Epithelial cell of esophagus (primary cell): ENCODE data around the gene WNT4.
"Not testable (repeated sequence)": the region's sequence is repeated elsewhere in the genome, so short reads cannot be mapped to it uniquely, and the experiment has no call there.

Experiments used
- DNase-seq: peaks from one replicate; pipeline ENCODE4 v3.0.0; 2010; ENCODE audit warnings: low read depth
- H3K4me3 ChIP-seq: 2 replicates; pipeline ENCODE4 v1.5.1; 2011; ENCODE audit warnings: mild to moderate bottlenecking, low read length, control low read depth
- TF ChIP-seq, protein P1 (sequence below): IDR thresholded peaks from 2 replicates; pipeline ENCODE4 v1.5.1; 2011; ENCODE audit warnings: low read depth, mild to moderate bottlenecking, low read length, control low read depth, inconsistent platforms; ENCODE audit not compliant: insufficient read depth; ENCODE audit errors: missing control alignments

WNT4 gene

DNA sequence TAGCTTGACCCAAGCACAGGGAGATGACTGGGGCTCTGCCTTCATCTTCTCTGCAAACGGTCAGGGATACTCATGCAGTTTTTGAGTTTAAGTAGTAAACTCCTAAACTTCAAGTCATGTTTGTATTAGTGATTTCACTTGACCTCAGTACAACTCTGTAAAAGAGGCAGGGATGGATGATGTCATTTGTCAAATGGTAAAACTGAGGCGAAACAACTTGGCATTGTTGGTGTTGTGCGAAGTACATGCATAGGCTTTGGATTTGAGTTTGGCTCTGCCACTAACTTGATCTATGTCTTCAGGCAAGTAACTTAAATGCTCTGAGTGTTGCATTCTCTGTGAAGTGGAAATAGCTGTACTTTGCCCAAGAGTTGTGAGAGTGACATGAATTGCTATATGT, 42.7 kb downstream of the WNT4 start:
- H3K4me3 ChIP-seq: no peak overlapping the region

DNA sequence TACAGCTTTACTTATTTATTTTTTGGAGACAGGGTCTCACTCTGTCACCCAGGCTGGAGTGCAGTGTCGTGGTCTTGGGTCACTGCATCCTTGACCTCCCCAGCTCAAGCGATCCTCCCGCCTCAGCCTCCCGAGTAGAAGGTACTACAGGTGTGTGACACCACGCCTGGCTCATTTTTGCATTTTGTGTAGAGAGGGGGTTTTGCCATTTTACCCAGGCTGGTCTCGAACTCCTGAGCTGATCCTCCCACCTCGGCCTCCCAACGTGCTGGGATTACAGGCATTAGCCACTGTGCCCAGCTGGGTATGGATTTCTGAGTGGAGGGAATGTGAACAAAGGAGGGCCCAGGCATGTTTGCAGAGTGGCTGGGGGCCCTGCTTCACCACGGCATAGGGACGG, 44.1 kb downstream of the WNT4 start:
- TF ChIP-seq, protein P1, sequence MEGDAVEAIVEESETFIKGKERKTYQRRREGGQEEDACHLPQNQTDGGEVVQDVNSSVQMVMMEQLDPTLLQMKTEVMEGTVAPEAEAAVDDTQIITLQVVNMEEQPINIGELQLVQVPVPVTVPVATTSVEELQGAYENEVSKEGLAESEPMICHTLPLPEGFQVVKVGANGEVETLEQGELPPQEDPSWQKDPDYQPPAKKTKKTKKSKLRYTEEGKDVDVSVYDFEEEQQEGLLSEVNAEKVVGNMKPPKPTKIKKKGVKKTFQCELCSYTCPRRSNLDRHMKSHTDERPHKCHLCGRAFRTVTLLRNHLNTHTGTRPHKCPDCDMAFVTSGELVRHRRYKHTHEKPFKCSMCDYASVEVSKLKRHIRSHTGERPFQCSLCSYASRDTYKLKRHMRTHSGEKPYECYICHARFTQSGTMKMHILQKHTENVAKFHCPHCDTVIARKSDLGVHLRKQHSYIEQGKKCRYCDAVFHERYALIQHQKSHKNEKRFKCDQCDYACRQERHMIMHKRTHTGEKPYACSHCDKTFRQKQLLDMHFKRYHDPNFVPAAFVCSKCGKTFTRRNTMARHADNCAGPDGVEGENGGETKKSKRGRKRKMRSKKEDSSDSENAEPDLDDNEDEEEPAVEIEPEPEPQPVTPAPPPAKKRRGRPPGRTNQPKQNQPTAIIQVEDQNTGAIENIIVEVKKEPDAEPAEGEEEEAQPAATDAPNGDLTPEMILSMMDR: no peak
- no peak for DNase-seq
- no peak overlapping the region for H3K4me3 ChIP-seq

More for the DNA sequence above, 42.7 kb downstream of the WNT4 start:
- TF ChIP-seq, protein P1: no peak
- DNase-seq: no peak

DNA sequence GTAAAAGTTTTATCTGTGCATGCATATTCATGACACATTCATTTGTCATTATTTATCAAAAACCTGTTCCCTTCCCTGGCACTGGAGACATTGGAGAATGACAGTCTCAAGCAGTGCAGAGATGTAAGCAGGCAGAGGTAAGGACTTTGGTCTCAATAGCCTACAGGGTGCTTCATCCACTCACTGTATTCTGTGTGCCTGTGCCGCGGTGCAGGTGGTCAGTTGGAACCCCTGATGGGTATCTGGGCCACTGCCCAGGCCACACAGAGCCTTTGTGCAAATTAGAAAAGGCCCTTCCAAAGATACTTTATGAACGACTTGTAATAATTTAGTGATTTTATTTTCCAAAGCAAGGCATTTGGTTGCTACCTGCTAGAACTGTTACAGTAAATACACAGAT, 46.4 kb downstream of the WNT4 start:
- DNase-seq: no peak
- H3K4me3 ChIP-seq: no peak overlapping the region
- TF ChIP-seq, protein P1: no peak

DNA sequence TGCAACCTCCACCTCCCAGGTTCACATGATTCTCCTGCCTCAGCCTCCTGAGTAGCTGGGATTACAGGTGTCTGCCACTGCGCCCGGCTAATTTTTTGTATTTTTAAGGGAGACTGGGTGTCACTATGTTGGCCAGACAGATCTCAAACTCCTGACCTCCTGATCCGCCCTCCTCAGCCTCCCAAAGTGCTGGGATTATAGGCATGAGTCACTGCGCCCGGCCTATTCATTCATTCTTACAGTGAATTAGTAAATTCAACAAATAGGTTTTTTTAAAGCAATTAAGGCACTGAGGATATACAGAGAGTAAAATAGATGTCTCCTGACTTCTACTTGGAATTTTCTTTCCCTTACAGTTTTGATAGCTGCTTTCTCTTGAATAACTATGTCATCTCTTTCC, 46.9 kb downstream of the WNT4 start:
- H3K4me3 ChIP-seq: no peak overlapping the region
- TF ChIP-seq, protein P1: no peak
- DNase-seq: no peak

DNA sequence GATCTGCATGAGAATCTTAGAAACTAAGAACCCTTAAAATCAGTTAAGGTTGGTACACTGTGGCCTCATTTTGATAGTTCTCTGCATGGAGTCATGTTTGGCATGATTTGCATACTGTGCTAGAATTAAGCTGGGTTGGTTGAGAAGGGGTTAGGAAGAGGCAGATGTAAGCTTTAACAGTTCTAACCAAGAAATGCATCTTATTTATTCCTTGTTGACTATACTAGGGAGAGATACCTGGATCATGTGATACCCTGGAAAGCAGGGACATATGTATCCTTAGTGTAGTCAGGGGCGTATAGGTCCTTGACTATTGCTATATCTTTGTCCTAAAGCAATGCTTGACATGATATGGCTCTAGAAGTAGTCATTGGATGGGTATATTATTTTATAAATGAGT, 49.4 kb downstream of the WNT4 start:
- no peak for DNase-seq
- no peak overlapping the region for H3K4me3 ChIP-seq
- TF ChIP-seq, protein P1: no peak

DNA sequence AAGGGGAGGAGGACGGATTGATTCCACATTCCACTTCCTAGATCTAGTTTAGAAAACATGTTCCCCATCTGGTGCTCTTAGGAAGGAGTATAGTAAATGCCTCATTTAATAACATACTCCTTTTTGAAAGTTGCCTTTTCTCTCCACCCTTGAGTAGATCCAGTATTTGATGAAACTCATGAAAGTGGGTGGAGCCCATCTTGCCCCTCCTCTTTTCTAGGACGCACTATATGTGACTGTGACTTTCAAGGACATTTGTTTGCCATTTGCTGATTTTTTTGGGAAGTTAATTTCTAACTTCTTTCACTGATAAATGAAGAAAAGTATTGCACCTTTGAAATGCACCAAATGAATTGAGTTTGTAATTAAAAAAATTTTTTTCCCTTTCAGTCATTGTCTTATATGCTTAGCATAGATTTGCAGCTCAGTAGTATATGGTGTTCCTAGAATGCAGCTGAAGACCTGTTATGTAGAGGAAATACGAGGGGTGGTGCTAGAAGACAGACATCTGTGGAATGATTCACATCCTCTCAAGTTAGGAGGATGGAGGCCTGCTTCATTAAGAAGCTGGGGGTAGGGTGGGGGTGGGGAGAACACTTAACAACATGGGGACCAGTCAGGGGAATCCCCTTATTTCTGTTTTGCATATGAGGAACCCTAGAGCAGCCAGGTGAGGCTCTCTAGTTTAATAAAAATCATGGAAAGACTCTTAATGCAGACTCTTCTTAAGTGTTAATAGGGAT, 50.7 kb downstream of the WNT4 start:
- DNase-seq: peak; percentile 66
- not testable (repeated sequence) for H3K4me3 ChIP-seq

DNA sequence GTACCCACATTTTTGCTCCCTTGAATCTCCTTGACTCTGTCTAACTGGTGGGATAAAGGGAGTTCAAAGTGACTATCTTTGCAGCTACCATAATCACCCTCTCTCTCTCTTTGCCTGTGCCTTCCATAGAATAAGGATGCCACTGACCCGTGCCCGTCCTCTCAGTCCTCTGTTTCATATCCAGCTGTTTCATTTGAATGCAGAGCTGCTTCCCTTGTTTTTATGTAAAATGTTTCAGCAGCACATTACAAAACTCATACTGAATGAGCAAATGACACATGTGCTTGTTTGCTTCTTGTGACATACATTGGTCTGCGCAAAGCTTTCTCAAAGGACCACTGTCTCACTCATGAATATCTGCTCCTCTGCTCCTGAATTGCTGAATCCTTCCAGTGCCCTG, 52.0 kb downstream of the WNT4 start:
- no peak for DNase-seq
- no peak overlapping the region for H3K4me3 ChIP-seq
- TF ChIP-seq, protein P1: no peak
